A549 (cell line): ENCODE results near the gene ABCG4. TPM values are rescaled to one million over a fixed set of nuclear protein-coding genes. Genes with fewer than 3 reads are reported as not detected.
A peak's percentile ranks its signal among the peaks of the same experiment; 100 is the strongest.

ENCODE experiments used
- ATAC-seq, 2 experiments: fragments of 200-7000 bp in 1 of 2; fragments of >200 bp in 1 of 2; cut with Nextera tagmentation in 1 of 2; cut with Tn5 transposase in 1 of 2; 3 replicates each; pipeline versions ENCODE4 v1.8.0 to v1.9.1; 2018 to 2020; ENCODE audit warnings: mild to moderate bottlenecking in 1 of 2, moderate library complexity in 1 of 2
- CTCF ChIA-PET: fragments of 300-600 bp; sonication (Branson Sonifier 250); formaldehyde crosslinking; extraction: SDS; loops from one replicate; lab custom pipeline; 2021; ENCODE audit warnings: antibody characterized with exemption, inconsistent platforms; lab: Yijun Ruan, JAX
- POLR2A ChIA-PET: fragments of 350-600 bp; formaldehyde crosslinking; extraction: SDS; loops from one replicate; lab custom pipeline; 2021; ENCODE audit warnings: antibody characterized with exemption, inconsistent platforms; lab: Yijun Ruan, JAX
- DNase-seq, 2 experiments: peaks; one replicate each; pipeline versions ENCODE4 v3.0.0 to v3.0.0-alpha.2; 2011 to 2016; ENCODE audit warnings: low read depth in 1 of 2, low spot score in 1 of 2
- FAIRE-seq: peaks from 2 replicates; lab custom pipeline; 2011; peaks lifted over from hg19 to GRCh38; lab: Jason Lieb, UNC
- H3K27ac ChIP-seq, 2 experiments: fragments of >200 bp; sonication (Bioruptor Twin); formaldehyde crosslinking; 3 replicates each; pipeline ENCODE4 v1.5.1; 2016 to 2017
- H3K4me1 ChIP-seq: fragments of >200 bp; sonication (Bioruptor Twin); formaldehyde crosslinking; 3 replicates; pipeline ENCODE4 v1.6.1; 2016
- H3K4me2 ChIP-seq: fragments of >200 bp; sonication (Bioruptor Twin); formaldehyde crosslinking; 3 replicates; pipeline ENCODE4 v1.6.1; 2016
- H3K4me3 ChIP-seq: fragments of >200 bp; sonication (Bioruptor Twin); formaldehyde crosslinking; 3 replicates; pipeline ENCODE4 v1.5.1; 2016
- H3K9me3 ChIP-seq: fragments of >200 bp; sonication (Bioruptor Twin); formaldehyde crosslinking; 3 replicates; pipeline ENCODE4 v1.6.1; 2016
- CBX8 ChIP-seq: fragments of 200-600 bp; sonication (generic); IDR thresholded peaks from 2 replicates; pipeline ENCODE4 v1.6.1; 2016
- EHMT2 ChIP-seq: fragments of 200-600 bp; sonication (generic); IDR thresholded peaks from 2 replicates; pipeline ENCODE4 v1.6.1; 2016; ENCODE audit warnings: antibody characterized with exemption, low read depth, mild to moderate bottlenecking, moderate library complexity
- ESRRA ChIP-seq: fragments of 150-350 bp; IDR thresholded peaks from 2 replicates; pipeline ENCODE4 v1.6.1; 2014; ENCODE audit warnings: mild to moderate bottlenecking, low read length, borderline replicate concordance
- GATA3 ChIP-seq: IDR thresholded peaks from 2 replicates; pipeline ENCODE4 v1.6.1; 2012; ENCODE audit warnings: borderline replicate concordance
- HEYL ChIP-seq: fragments of 250-450 bp; sonication (Bioruptor Pico); IDR thresholded peaks from 2 replicates; pipeline ENCODE4 v1.8.0; 2021; ENCODE audit warnings: mild to moderate bottlenecking, moderate library complexity
- HOXB13 ChIP-seq: fragments of 250-450 bp; sonication (Bioruptor Pico); IDR thresholded peaks from 2 replicates; pipeline ENCODE4 v1.5.0; 2020; ENCODE audit warnings: low read depth, mild to moderate bottlenecking, moderate library complexity
- JUN ChIP-seq, 2 experiments: fragments of >200 bp; sonication (Bioruptor Twin); formaldehyde crosslinking; IDR thresholded peaks; 2 replicates in 1 of 2; 3 replicates in 1 of 2; pipeline ENCODE4 v1.6.1; 2016 to 2017
- JUNB ChIP-seq: fragments of >200 bp; sonication (Bioruptor Twin); formaldehyde crosslinking; IDR thresholded peaks from 2 replicates; pipeline ENCODE4 v1.6.1; 2016
- KDM5A ChIP-seq: fragments of 200-600 bp; sonication (generic); IDR thresholded peaks from 2 replicates; pipeline ENCODE4 v1.6.1; 2016; ENCODE audit warnings: antibody characterized with exemption, mild to moderate bottlenecking
- MAZ ChIP-seq: fragments of 150-350 bp; IDR thresholded peaks from 2 replicates; pipeline ENCODE4 v1.6.1; 2014; ENCODE audit warnings: antibody characterized with exemption, low read depth, low read length, borderline replicate concordance
- NPAS2 ChIP-seq: fragments of 250-450 bp; sonication (Bioruptor Pico); IDR thresholded peaks from 2 replicates; pipeline ENCODE4 v1.8.0; 2022; ENCODE audit warnings: mild to moderate bottlenecking, moderate library complexity, borderline replicate concordance
- PHF8 ChIP-seq: fragments of 200-600 bp; sonication (generic); IDR thresholded peaks from 2 replicates; pipeline ENCODE4 v1.6.1; 2016; ENCODE audit warnings: low read depth, mild to moderate bottlenecking, antibody characterized with exemption, moderate library complexity, borderline replicate concordance
- POLR2A ChIP-seq: IDR thresholded peaks from 2 replicates; pipeline ENCODE4 v1.6.1; 2012; ENCODE audit warnings: mild to moderate bottlenecking, low read length
- RAD21 ChIP-seq, 2 experiments: fragments of >200 bp in 1 of 2; sonication (Bioruptor Twin) in 1 of 2; formaldehyde crosslinking in 1 of 2; IDR thresholded peaks in 1 of 2; conservative IDR thresholded peaks in 1 of 2; 2 replicates in 1 of 2; 3 replicates in 1 of 2; pipeline ENCODE4 v1.6.1; 2012 to 2018; ENCODE audit warnings: inconsistent platforms in 1 of 2
- SMC3 ChIP-seq: fragments of >200 bp; sonication (Bioruptor Twin); formaldehyde crosslinking; IDR thresholded peaks from 3 replicates; pipeline ENCODE4 v1.6.1; 2018; ENCODE audit warnings: inconsistent platforms
- TFCP2L1 ChIP-seq: fragments of 250-450 bp; sonication (Bioruptor Pico); IDR thresholded peaks from 2 replicates; pipeline ENCODE4 v1.5.0; 2021; ENCODE audit warnings: mild to moderate bottlenecking
- ZSCAN20 ChIP-seq: fragments of 250-450 bp; sonication (Bioruptor Pico); IDR thresholded peaks from 2 replicates; pipeline ENCODE4 v1.8.0; 2022; ENCODE audit warnings: mild to moderate bottlenecking, moderate library complexity
- WGBS: methylation state at CpG from one replicate; pipeline ENCODE4 v1.1.6; 2017; ENCODE audit errors: missing lambda C conversion rate; 5-methylcytosine and 5-hydroxymethylcytosine counted together
- polyA plus RNA-seq, 4 experiments: library from polyadenylated mRNA; depleted of rRNA in 3 of 4; stranded (reverse); fragments of >200 nt; fragmentation: RNase III in 1 of 4; extraction: RNeasy Plus Mini Kit Qiagen cat#74134 plus additional on column Dnase treatment in 1 of 4; gene quantifications; 2 replicates in 3 of 4; 3 replicates in 1 of 4; pipeline ENCODE4 v1.2.3, GENCODE V29; 2011 to 2017
- TF ChIP-seq, protein P1 (sequence below): fragments of >200 bp; sonication (Bioruptor Twin); formaldehyde crosslinking; IDR thresholded peaks from 3 replicates; pipeline ENCODE4 v1.5.1; 2016
- TF ChIP-seq, protein P2 (sequence below): fragments of >200 bp; sonication (Bioruptor Twin); formaldehyde crosslinking; IDR thresholded peaks from 2 replicates; pipeline ENCODE4 v1.6.1; 2016
- TF ChIP-seq, protein P3 (sequence below): fragments of >200 bp; sonication (Bioruptor Twin); formaldehyde crosslinking; IDR thresholded peaks from 3 replicates; pipeline ENCODE4 v1.6.1; 2016

ABCG4 gene
- polyA plus RNA-seq, 2 of the 4 experiments (the other 2 are of a cell fraction) = 0.10 to 0.44 TPM

DNA sequence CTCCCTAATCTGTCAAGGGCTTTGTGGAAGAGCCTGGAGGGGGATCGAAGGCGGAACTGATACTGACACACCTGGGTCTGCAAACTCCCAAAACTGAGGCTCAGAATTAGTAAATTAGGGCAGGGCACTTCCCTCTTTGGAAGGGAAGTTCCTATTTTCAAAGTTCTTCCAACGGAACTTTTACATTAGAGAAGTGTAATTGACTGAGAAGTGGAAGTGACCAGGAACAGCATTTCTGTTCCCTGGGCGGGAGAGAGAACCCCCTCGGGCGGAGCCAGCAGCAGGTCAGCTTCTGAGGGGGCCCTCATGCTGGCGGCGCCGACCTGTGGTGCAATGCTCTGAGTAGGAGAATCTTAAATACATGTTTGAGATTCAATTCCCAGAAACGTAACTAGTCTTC lies 56.2 kb downstream of the ABCG4 start:
- Histone ChIP-seq H3K4me3 (no peak overlapping the region; the same call in 2 of the 3 replicates), H3K4me1 (peaks cover 19% of the 10 kb centered on the region), H3K27ac (peak overlapping the region; percentile 94 to 99), H3K9me3 (no peaks in the 10 kb centered on the region), H3K4me2 (peak overlapping the region; percentile 72)
- CTCF ChIA-PET = interaction anchor here (0.9 to 2.7 kb wide), 15 partner anchors 8 to 270 kb away, joined by 3 to 17 read pairs (median 5); partner anchors contain the start of genes C1QTNF5 and DPAGT1
- POLR2A ChIA-PET = no interaction called here
- no peak for ATAC-seq
- no peak for DNase-seq
- 77% methylated on average over 10 of the region's 10 CpGs for WGBS
- TF ChIP-seq ESRRA (no peak), CBX8 (no peak), SMC3 (no peak), HOXB13 (no peak), JUNB (no peak), MAZ (no peak), KDM5A (no peak), TFCP2L1 (CRISPR knock-in tag) (no peak), NPAS2 (CRISPR knock-in tag) (no peak), ZSCAN20 (CRISPR knock-in tag) (no peak), GATA3 (no peak), HEYL (CRISPR knock-in tag) (no peak)
- TF ChIP-seq, protein P1, sequence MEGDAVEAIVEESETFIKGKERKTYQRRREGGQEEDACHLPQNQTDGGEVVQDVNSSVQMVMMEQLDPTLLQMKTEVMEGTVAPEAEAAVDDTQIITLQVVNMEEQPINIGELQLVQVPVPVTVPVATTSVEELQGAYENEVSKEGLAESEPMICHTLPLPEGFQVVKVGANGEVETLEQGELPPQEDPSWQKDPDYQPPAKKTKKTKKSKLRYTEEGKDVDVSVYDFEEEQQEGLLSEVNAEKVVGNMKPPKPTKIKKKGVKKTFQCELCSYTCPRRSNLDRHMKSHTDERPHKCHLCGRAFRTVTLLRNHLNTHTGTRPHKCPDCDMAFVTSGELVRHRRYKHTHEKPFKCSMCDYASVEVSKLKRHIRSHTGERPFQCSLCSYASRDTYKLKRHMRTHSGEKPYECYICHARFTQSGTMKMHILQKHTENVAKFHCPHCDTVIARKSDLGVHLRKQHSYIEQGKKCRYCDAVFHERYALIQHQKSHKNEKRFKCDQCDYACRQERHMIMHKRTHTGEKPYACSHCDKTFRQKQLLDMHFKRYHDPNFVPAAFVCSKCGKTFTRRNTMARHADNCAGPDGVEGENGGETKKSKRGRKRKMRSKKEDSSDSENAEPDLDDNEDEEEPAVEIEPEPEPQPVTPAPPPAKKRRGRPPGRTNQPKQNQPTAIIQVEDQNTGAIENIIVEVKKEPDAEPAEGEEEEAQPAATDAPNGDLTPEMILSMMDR = no peak
- TF ChIP-seq, protein P2, sequence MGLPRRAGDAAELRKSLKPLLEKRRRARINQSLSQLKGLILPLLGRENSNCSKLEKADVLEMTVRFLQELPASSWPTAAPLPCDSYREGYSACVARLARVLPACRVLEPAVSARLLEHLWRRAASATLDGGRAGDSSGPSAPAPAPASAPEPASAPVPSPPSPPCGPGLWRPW = no peak
- no peak for FAIRE-seq

DNA sequence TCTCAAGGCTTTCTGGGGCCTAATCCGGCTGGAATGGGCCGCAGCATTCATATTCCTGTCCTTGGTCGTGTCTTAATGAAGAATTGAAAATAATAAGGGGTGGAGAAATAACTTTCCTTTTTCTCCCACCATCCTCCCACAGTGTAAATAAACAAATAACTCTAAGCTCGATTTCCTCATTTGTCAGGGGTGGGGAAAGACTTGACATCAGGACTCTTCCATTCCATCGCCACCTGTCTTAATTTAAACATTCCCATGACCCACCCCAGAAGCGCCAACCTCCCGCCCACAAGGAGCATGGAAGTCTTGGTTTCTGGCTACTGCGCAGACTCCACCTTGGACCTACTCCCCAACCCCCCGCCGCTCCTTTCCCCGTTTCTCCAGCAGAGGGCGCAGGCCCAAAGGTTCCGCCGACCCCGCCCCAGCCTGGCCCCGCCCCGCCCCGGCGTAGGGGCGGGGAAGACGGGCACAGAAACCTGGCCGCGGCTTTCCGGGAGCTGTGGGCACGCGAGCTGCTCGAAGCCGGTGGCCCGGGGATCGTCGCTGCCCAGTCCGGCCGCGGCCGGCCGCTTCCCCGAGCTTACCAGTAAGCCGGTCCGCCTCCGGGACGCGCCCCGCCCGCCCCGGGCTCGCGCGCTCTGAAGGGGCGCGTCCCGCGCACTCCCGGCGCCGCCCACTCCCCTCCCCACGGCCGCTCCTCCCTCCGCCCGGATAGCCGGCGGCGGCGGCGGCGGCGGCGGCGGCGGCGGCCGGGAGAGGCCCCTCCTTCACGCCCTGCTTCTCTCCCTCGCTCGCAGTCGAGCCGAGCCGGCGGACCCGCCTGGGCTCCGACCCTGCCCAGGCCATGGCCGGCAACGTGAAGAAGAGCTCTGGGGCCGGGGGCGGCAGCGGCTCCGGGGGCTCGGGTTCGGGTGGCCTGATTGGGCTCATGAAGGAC lies 57.0 kb downstream of the ABCG4 start, which contains the start of gene CBL:
Gene CBL (plus strand): TSS at position 766 of the 937 bp plus-strand sequence. CDS start 79 bp downstream, at position 845.
- no peaks in the 10 kb centered on the region for H3K9me3 ChIP-seq
- ATAC-seq (peak; percentile 92 to 93), FAIRE-seq (no peak)
- CTCF ChIA-PET = interaction anchor here (0.7 to 2.7 kb wide), 27 partner anchors 9 to 269 kb away, joined by 3 to 17 read pairs (median 4); partner anchors contain the start of genes C1QTNF5 and DPAGT1
- H3K4me1 ChIP-seq = peaks cover 21% of the 10 kb centered on the region
- peak in 1 of 2 experiments; percentile 46; a peak in 4 of 5 replicates for TF ChIP-seq RAD21 (conservative IDR thresholded peaks at IDR 0.05 in 1 of 2, IDR thresholded peaks at IDR 0.05 in 1 of 2)
- peak; percentile 72 for TF ChIP-seq SMC3
- TF ChIP-seq, protein P3, sequence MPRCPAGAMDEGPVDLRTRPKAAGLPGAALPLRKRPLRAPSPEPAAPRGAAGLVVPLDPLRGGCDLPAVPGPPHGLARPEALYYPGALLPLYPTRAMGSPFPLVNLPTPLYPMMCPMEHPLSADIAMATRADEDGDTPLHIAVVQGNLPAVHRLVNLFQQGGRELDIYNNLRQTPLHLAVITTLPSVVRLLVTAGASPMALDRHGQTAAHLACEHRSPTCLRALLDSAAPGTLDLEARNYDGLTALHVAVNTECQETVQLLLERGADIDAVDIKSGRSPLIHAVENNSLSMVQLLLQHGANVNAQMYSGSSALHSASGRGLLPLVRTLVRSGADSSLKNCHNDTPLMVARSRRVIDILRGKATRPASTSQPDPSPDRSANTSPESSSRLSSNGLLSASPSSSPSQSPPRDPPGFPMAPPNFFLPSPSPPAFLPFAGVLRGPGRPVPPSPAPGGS = 0 out of 3 replicates have a peak, but pooled peaks have one; percentile 41
- TF ChIP-seq PHF8 = peak; percentile 34; the same call in 1 of the 2 replicates
- TF ChIP-seq EHMT2 = no peak
- TF ChIP-seq POLR2A = peak; percentile 27
- TF ChIP-seq HOXB13 = no peak
- peak in 1 of 2 experiments; percentile 48; a peak in 2 of 5 replicates for TF ChIP-seq JUN (IDR thresholded peaks at IDR 0.05)
- TF ChIP-seq, protein P1 = peak; percentile 73
- TF ChIP-seq, all 56 proteins: peak for 7
- H3K27ac ChIP-seq = peak within 1 kb of the TSS; percentile 94 to 99
- peak; percentile 85 to 91 for DNase-seq
- peak within 1 kb of the TSS; percentile 98 for H3K4me3 ChIP-seq
- peak within 1 kb of the TSS; percentile 98 for H3K4me2 ChIP-seq
- POLR2A ChIA-PET = interaction anchor here (0.6 to 1.5 kb wide), 3 partner anchors 37 to 166 kb away, joined by 3 to 4 read pairs (median 3); partner anchors contain the start of gene HMBS
- WGBS = 3% methylated on average over 10 of the region's 88 CpGs
